Left lung (tissue), 10 donors: ENCODE measurements around the gene DYNC2LI1. TPM values are rescaled to one million over a fixed set of nuclear protein-coding genes. Genes with fewer than 3 reads are reported as not detected.

Experiments used
- ATAC-seq: fragments of 200-7000 bp; cut with Tn5 transposase; one replicate; pipeline ENCODE4 v1.9.1; 2020; ENCODE audit warnings: moderate library complexity
- DNase-seq, 4 donors: peaks; one replicate each; pipeline ENCODE4 v3.0.0-alpha.2; 2013 to 2020
- H3K27ac ChIP-seq, 2 donors: fragments of 200-600 bp; sonication (generic) in 1 of 2; one replicate each; pipeline versions ENCODE4 v1.5.0 to v1.8.0; 2020 to 2021
- H3K27me3 ChIP-seq, 2 donors: fragments of 200-600 bp; sonication (generic) in 1 of 2; one replicate each; pipeline versions ENCODE4 v1.5.0 to v1.8.0; 2020 to 2021
- H3K36me3 ChIP-seq, 2 donors: fragments of 200-600 bp; sonication (generic) in 1 of 2; one replicate each; pipeline versions ENCODE4 v1.5.0 to v1.8.0; 2020 to 2021
- H3K4me1 ChIP-seq, 2 donors: fragments of 200-600 bp; one replicate each; pipeline ENCODE4 v1.8.0; 2021
- H3K4me3 ChIP-seq, 2 donors: fragments of 200-600 bp; sonication (generic) in 1 of 2; one replicate each; pipeline versions ENCODE4 v1.5.0 to v1.8.0; 2020 to 2021; ENCODE audit warnings: mild to moderate bottlenecking in 1 of 2
- H3K9me3 ChIP-seq, 2 donors: fragments of 200-600 bp; sonication (generic) in 1 of 2; one replicate each; pipeline versions ENCODE4 v1.5.0 to v1.8.0; 2020 to 2021
- intact Hi-C, 2 donors: fragments of 100-400 bp; cut with DNase I; formaldehyde crosslinking; loops; one replicate each; pipeline versions ENCODE4 v1.11.2 to v1.14.2; 2022
- polyA plus RNA-seq, 6 donors: library from polyadenylated mRNA; unstranded; fragments of 120-200 nt; gene quantifications; one replicate each; pipeline ENCODE4 v1.2.1, GENCODE V29; 2013; ENCODE audit not compliant: insufficient read length in 6 of 6
- total RNA-seq, 2 donors: library from RNA; stranded (reverse); fragmentation: NEBNext Ultra II Directional; extraction: Animal tissue kit (Norgen Biotek cat#: 25700); gene quantifications; one replicate each; pipeline ENCODE4 v1.2.1, GENCODE V29; 2021
- TF ChIP-seq, protein P1 (sequence below), 2 donors: fragments of 200-600 bp; sonication (generic) in 1 of 2; IDR thresholded peaks; one replicate each; pipeline versions ENCODE4 v1.5.0 to v1.8.0; 2021; ENCODE audit warnings: antibody characterized with exemption in 2 of 2
- donor health status: DM: no; HTN: yes; CAD: no.
- donor health status: DM: no; HTN: no; CAD: no.

The DYNC2LI1 gene
- total and polyA plus RNA-seq, 8 donors, result 17.8 to 105 (median 87.9) TPM

DNA sequence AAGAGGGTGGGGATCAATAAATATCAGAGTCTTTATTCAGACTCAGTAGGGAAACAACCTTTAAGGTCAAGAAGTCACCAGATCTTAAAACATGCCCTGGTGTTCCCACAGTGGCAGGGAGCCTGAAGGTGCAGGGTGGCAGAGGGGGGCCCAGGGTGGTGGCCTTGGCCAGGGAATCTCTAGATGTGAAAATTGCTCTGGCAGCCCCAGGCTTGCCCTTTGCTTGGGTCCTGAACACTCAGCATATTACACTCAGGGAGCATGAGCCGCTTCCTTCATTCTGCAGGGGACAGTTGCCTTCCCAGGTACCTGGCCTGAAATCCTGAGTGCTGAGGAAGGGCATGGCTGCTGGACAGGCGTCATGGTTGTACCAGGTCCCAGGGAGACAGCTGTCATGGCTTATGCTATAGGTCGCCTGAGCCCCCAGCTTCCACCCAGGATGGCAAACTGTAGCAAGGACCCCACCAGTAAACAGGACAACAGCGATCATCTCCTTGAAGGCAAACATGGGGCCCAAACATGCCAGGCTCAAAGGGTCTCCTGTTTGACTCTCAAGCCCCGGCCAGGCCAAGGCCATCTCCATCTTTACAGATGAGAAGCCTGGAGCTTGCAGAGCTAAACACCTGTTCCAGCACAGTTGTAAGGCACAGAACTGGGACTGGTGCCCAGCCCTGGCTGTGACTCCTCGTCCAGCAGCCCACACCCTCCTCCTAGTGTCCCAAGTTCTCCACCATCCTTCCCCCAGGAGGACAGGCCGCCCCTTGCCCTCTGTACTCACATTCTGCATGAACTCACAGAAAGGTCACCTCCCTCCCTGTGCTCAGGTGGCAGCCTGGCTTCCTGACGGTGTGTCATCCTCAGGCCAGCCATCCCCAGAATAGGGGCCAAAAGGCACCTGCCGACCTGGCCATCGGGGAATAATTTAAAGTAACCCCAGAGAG is 79.6 kb downstream of the DYNC2LI1 start:
- no peaks in the 10 kb centered on the region for H3K9me3 ChIP-seq
- intact Hi-C loops, result no loop called here
- no peaks in the 10 kb centered on the region for H3K36me3 ChIP-seq
- H3K27me3 ChIP-seq, result peaks cover 8 to 43% of the 10 kb centered on the region in 2 donors
- no peak overlapping the region for H3K27ac ChIP-seq
- no peaks in the 10 kb centered on the region for H3K4me1 ChIP-seq
- no peak overlapping the region for H3K4me3 ChIP-seq
- DNase-seq, result no peak
- TF ChIP-seq, protein P1, sequence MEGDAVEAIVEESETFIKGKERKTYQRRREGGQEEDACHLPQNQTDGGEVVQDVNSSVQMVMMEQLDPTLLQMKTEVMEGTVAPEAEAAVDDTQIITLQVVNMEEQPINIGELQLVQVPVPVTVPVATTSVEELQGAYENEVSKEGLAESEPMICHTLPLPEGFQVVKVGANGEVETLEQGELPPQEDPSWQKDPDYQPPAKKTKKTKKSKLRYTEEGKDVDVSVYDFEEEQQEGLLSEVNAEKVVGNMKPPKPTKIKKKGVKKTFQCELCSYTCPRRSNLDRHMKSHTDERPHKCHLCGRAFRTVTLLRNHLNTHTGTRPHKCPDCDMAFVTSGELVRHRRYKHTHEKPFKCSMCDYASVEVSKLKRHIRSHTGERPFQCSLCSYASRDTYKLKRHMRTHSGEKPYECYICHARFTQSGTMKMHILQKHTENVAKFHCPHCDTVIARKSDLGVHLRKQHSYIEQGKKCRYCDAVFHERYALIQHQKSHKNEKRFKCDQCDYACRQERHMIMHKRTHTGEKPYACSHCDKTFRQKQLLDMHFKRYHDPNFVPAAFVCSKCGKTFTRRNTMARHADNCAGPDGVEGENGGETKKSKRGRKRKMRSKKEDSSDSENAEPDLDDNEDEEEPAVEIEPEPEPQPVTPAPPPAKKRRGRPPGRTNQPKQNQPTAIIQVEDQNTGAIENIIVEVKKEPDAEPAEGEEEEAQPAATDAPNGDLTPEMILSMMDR (IDR thresholded peaks at IDR 0.05), result no peak
- no peak for ATAC-seq

DNA sequence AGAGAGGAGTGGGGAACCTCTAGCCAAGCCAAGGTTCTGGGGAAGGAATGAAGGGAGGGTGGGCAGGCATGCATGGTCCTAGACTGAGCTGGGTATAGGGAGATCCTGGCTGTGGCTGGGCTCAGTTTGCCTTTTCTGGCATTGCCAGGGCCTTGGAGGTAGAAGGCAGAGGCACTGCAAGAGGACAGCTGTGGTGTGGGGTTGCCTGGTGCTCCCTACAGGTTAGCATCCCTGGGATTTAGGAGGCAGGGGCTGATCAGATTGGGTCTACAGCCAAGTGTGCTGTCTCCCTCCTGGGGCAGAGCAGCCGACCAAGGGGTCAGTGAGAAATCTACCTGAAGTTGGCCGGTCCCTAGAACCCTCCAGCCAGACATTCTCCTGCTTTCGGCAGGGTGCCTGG is 80.8 kb downstream of the DYNC2LI1 start:
- H3K27ac ChIP-seq, result no peak overlapping the region
- H3K4me1 ChIP-seq, result no peaks in the 10 kb centered on the region
- intact Hi-C loops, result no loop called here
- DNase-seq (no peak), ATAC-seq (no peak)
- peaks cover 16 to 43% of the 10 kb centered on the region in 2 donors for H3K27me3 ChIP-seq
- no peak overlapping the region for H3K4me3 ChIP-seq
- H3K9me3 ChIP-seq, result no peaks in the 10 kb centered on the region
- H3K36me3 ChIP-seq, result no peaks in the 10 kb centered on the region
- TF ChIP-seq, protein P1 (IDR thresholded peaks at IDR 0.05), result no peak

DNA sequence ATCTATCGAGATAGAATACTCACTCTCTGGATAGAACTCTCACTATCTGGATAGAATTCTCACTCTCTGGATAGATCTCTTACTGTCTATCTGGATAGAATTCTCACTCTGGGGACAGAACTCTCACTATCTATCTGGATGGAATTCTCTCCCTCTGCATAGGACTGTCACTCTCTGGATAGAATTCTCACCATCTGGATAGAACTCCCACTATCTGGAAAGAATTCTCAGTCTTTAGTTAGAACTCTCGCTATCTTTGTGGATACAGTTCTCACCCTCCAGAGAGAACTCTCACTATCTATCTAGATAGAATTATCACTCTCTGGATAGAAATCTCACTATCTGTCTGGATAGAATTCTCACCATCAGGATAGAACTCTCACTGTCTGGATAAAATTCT is 81.5 kb downstream of the DYNC2LI1 start:
- no peak for DNase-seq
- TF ChIP-seq, protein P1 (IDR thresholded peaks at IDR 0.05), result no peak
- Histone ChIP-seq H3K4me3 (no peak overlapping the region), H3K27me3 (peaks cover 20 to 43% of the 10 kb centered on the region in 2 donors), H3K4me1 (no peaks in the 10 kb centered on the region), H3K27ac (no peak overlapping the region), H3K9me3 (no peaks in the 10 kb centered on the region), H3K36me3 (no peaks in the 10 kb centered on the region)
- no peak for ATAC-seq
- intact Hi-C loops, result no loop called here

Other genes with a start within 250 kb of the DYNC2LI1 start
- gene THADA, start 178.0 kb upstream of the DYNC2LI1 start, total RNA-seq, result 10 to 100 TPM; 32.9 to 37.8 TPM
- gene THADA, start 178.0 kb upstream of the DYNC2LI1 start, polyA plus RNA-seq, result 10 to 100 TPM; 35.4 to 42.7 (median 37.8) TPM
- gene PLEKHH2, start 136.8 kb upstream of the DYNC2LI1 start, total RNA-seq, result 10 to 100 TPM; 23.3 to 29.1 TPM
- 100 to 1,000 TPM; 199 to 363 (median 238) TPM for gene PLEKHH2, start 136.8 kb upstream of the DYNC2LI1 start, polyA plus RNA-seq
- gene C1GALT1C1L, start 97.6 kb upstream of the DYNC2LI1 start, total RNA-seq, result under 1 TPM; 0.39 to 0.41 TPM
- 1 to 10 TPM; 1.6 to 2.4 (median 2.0) TPM for gene C1GALT1C1L, start 97.6 kb upstream of the DYNC2LI1 start, polyA plus RNA-seq
- not detected for gene ABCG5, start 64.8 kb downstream of the DYNC2LI1 start, total RNA-seq
- under 1 TPM; 0.18 to 0.52 (median 0.43) TPM for gene ABCG5, start 64.8 kb downstream of the DYNC2LI1 start, polyA plus RNA-seq
- not detected for gene ABCG8, start 64.9 kb downstream of the DYNC2LI1 start, total RNA-seq
- 1 to 10 TPM in 1 of 6 donors, under 1 TPM in 5; 0.48 to 1.3 (median 0.68) TPM for gene ABCG8, start 64.9 kb downstream of the DYNC2LI1 start, polyA plus RNA-seq
- gene LRPPRC, start 221.9 kb downstream of the DYNC2LI1 start, total RNA-seq, result 10 to 100 TPM; 63.1 to 80.1 TPM
- gene LRPPRC, start 221.9 kb downstream of the DYNC2LI1 start, polyA plus RNA-seq, result 100 to 1,000 TPM in 4 of 6 donors, 10 to 100 TPM in 2; 94.4 to 112 (median 101) TPM